ENCODE results near the gene P4HTM. TPM values are rescaled to one million over a fixed set of nuclear protein-coding genes. Genes with fewer than 3 reads are reported as not detected.

Gene P4HTM
- total RNA-seq, 1 experiment from 2014 or later: 18.8 TPM

- no TSS peak for BruUV-seq (replicated peaks)
- H3K36me3 Mint-ChIP-seq (ENCODE audit: insufficient read depth, unreplicated experiment): peaks cover 9% of the 10 kb centered on the region
- ChIA-PET CTCF (no interaction called here), POLR2A (interaction anchor here (1.2 to 7.4 kb wide), 3 partner anchors 13 to 26 kb away, joined by 4 to 131 read pairs (median 33); partner anchors contain the start of genes DALRD3, NDUFAF3 and WDR6)
- no peak for DNase-seq (ENCODE audit: unreplicated experiment)
- H3K27me3 Mint-ChIP-seq (ENCODE audit: insufficient read depth, unreplicated experiment): no peaks in the 10 kb centered on the region
- TF ChIP-seq, protein P1, sequence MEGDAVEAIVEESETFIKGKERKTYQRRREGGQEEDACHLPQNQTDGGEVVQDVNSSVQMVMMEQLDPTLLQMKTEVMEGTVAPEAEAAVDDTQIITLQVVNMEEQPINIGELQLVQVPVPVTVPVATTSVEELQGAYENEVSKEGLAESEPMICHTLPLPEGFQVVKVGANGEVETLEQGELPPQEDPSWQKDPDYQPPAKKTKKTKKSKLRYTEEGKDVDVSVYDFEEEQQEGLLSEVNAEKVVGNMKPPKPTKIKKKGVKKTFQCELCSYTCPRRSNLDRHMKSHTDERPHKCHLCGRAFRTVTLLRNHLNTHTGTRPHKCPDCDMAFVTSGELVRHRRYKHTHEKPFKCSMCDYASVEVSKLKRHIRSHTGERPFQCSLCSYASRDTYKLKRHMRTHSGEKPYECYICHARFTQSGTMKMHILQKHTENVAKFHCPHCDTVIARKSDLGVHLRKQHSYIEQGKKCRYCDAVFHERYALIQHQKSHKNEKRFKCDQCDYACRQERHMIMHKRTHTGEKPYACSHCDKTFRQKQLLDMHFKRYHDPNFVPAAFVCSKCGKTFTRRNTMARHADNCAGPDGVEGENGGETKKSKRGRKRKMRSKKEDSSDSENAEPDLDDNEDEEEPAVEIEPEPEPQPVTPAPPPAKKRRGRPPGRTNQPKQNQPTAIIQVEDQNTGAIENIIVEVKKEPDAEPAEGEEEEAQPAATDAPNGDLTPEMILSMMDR (IDR thresholded peaks at IDR 0.05; ENCODE audit: unreplicated experiment): no peak
- H3K4me1 Mint-ChIP-seq (ENCODE audit: insufficient read depth, unreplicated experiment): peaks cover 22% of the 10 kb centered on the region
- H3K4me3 Mint-ChIP-seq (ENCODE audit: unreplicated experiment): no peak overlapping the region
- H3K27ac Mint-ChIP-seq (ENCODE audit: low read depth, unreplicated experiment): no peak overlapping the region
- no peaks in the 10 kb centered on the region for H3K9me3 Mint-ChIP-seq (ENCODE audit: unreplicated experiment)
- intact Hi-C loops (cut with micrococcal nuclease): no loop called here
These were observed 3.8 kb downstream of the P4HTM start for GRCh38 chr3:48993834-48994233.

DNA sequence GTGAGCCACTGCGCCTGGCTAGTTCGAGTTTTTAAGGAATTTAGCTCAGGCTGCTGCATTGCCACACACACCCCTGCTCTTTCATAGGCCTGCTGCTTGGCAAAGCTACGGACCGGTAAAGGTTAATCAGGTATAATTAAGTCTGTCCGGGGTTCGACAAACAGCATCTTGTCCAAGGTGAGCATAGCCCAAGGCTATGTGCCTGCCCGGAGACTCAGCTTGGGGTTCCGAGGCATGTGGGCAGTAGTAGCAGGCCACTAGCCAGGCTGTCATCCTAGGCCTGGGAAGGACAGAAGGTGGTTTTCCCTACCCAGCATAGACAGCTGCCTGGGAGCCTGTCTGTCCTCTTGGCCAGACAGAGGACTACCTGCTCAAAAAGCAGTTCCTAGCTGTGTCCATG lies 6.6 kb downstream of the P4HTM start:
- Mint-ChIP-seq H3K4me1 (ENCODE audit: insufficient read depth, unreplicated experiment) (peaks cover 4% of the 10 kb centered on the region), H3K36me3 (ENCODE audit: insufficient read depth, unreplicated experiment) (peaks cover 14% of the 10 kb centered on the region), H3K27me3 (ENCODE audit: insufficient read depth, unreplicated experiment) (no peaks in the 10 kb centered on the region), H3K27ac (ENCODE audit: low read depth, unreplicated experiment) (no peak overlapping the region), H3K4me3 (ENCODE audit: unreplicated experiment) (no peak overlapping the region), H3K9me3 (ENCODE audit: unreplicated experiment) (no peaks in the 10 kb centered on the region)
- DNase-seq (ENCODE audit: unreplicated experiment): no peak
- ChIA-PET POLR2A (interaction anchor here (0.9 to 2.6 kb wide), 2 partner anchors 11 to 20 kb away, joined by 3 to 12 read pairs; partner anchors contain the start of gene WDR6), CTCF (interaction anchor here (1.9 kb wide), 1 partner anchor 10 kb away, joined by 12 read pairs; no protein-coding TSS in a partner anchor)
- intact Hi-C loops (cut with micrococcal nuclease): no loop called here
- no TSS peak for BruUV-seq (replicated peaks)
- TF ChIP-seq, protein P1 (IDR thresholded peaks at IDR 0.05; ENCODE audit: unreplicated experiment): no peak

- Mint-ChIP-seq H3K27me3 (ENCODE audit: insufficient read depth, unreplicated experiment) (no peaks in the 10 kb centered on the region), H3K9me3 (ENCODE audit: unreplicated experiment) (no peaks in the 10 kb centered on the region), H3K4me1 (ENCODE audit: insufficient read depth, unreplicated experiment) (no peaks in the 10 kb centered on the region), H3K36me3 (ENCODE audit: insufficient read depth, unreplicated experiment) (peaks cover 14% of the 10 kb centered on the region), H3K27ac (ENCODE audit: low read depth, unreplicated experiment) (no peak overlapping the region), H3K4me3 (ENCODE audit: unreplicated experiment) (no peak overlapping the region)
- no peak for DNase-seq (ENCODE audit: unreplicated experiment)
- BruUV-seq (replicated peaks): no TSS peak
- intact Hi-C loops (cut with micrococcal nuclease): no loop called here
- ChIA-PET CTCF (interaction anchor here (1.9 kb wide), 1 partner anchor 10 kb away, joined by 12 read pairs; no protein-coding TSS in a partner anchor), POLR2A (interaction anchor here (0.9 to 2.6 kb wide), 2 partner anchors 10 to 20 kb away, joined by 3 to 12 read pairs; partner anchors contain the start of gene WDR6)
- TF ChIP-seq, protein P1 (IDR thresholded peaks at IDR 0.05; ENCODE audit: unreplicated experiment): no peak
These were observed 7.1 kb downstream of the P4HTM start for GRCh38 chr3:48997102-48997635.

DNA sequence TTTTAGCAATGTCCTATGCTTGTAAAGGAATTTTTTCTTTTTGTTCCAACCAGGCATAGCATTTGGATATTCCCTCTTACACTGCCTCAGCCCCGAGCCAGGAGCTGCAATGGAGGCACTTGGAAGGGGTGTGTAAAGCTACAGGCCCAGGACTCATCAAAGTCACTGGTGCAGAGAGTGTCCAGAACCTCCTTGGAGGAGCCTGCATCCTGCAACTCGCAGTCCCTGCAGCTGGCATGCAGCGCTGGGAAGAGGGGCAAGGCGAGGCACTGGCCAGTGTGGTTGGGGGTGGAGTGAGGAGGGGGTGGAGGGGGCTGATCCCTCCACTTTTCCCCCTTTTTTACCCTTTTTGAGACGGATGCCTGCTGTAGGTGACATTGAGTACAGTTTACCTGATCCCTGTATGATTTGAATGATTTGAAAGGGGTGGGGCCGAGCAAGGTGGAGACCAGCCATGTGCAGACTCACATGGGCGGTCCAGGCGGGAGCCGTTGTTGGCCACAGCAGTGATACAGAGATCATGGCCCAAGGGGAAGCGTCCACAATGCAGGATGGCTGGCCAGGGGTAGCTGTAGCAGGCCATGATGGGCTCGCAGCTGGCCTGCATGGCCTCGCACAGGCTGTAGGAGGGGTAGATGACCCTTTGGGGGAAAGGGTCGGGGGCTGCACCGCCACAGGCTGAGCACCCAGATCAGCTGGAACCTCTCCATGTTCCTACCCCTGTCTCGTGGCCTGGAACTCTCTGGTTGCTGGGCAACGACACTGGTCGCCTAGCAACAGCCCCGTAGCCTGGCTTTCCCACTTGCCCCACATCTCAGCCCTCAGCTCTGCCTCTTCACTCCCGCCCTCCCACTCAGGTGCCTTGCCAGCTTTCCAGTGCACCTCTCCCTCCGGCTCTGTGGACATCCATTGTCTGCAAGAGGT lies 7.9 kb downstream of the P4HTM start:
- Mint-ChIP-seq H3K9me3 (ENCODE audit: unreplicated experiment) (no peaks in the 10 kb centered on the region), H3K4me3 (ENCODE audit: unreplicated experiment) (no peak overlapping the region), H3K27ac (ENCODE audit: low read depth, unreplicated experiment) (no peak overlapping the region), H3K36me3 (ENCODE audit: insufficient read depth, unreplicated experiment) (peaks cover 14% of the 10 kb centered on the region), H3K4me1 (ENCODE audit: insufficient read depth, unreplicated experiment) (no peaks in the 10 kb centered on the region), H3K27me3 (ENCODE audit: insufficient read depth, unreplicated experiment) (no peaks in the 10 kb centered on the region)
- intact Hi-C loops (cut with micrococcal nuclease): no loop called here
- DNase-seq (ENCODE audit: unreplicated experiment): no peak
- BruUV-seq (replicated peaks): no TSS peak
- ChIA-PET POLR2A (interaction anchor here (1.3 to 2.6 kb wide), 2 partner anchors 10 to 11 kb away, joined by 3 to 12 read pairs; partner anchors contain the start of gene WDR6), CTCF (interaction anchor here (0.6 to 1.9 kb wide), 3 partner anchors 10 to 410 kb away, joined by 3 to 12 read pairs (median 4); partner anchors contain the start of gene WDR6)
- TF ChIP-seq, protein P1 (IDR thresholded peaks at IDR 0.05; ENCODE audit: unreplicated experiment): no peak

Measured in MCF 10A (cell line).